GM19193 (cell line): ENCODE results near the gene RAB40B.

Source experiments
- POLR2A ChIP-seq: IDR thresholded peaks from 4 replicates; pipeline ENCODE4 v1.6.1; 2011; ENCODE audit not compliant: insufficient read depth, insufficient read length; ENCODE audit errors: extremely low read depth

RAB40B gene

GRCh38 chr17:82613283-82614094, 85.0 kb downstream of the RAB40B start:
- TF ChIP-seq POLR2A = no peak

GRCh38 chr17:82611140-82612058, 87.1 kb downstream of the RAB40B start:
- TF ChIP-seq POLR2A = no peak

GRCh38 chr17:82609655-82610054, 88.8 kb downstream of the RAB40B start:
- no peak for TF ChIP-seq POLR2A

- no peak for TF ChIP-seq POLR2A
Measured at GRCh38 chr17:82608816-82609215, 89.7 kb downstream of the RAB40B start.

GRCh38 chr17:82605939-82606600, 92.4 kb downstream of the RAB40B start:
- TF ChIP-seq POLR2A = no peak
